GM18907 (cell line): Measurements from ENCODE around the gene MAP4K2.

ENCODE experiments used
- ATAC-seq: cut with Tn5 transposase; IDR thresholded peaks from one replicate; pipeline ENCODE4 v1.9.1; 2021; ENCODE audit warnings: mild to moderate bottlenecking, moderate library complexity; ENCODE audit not compliant: unreplicated experiment

The MAP4K2 gene

DNA sequence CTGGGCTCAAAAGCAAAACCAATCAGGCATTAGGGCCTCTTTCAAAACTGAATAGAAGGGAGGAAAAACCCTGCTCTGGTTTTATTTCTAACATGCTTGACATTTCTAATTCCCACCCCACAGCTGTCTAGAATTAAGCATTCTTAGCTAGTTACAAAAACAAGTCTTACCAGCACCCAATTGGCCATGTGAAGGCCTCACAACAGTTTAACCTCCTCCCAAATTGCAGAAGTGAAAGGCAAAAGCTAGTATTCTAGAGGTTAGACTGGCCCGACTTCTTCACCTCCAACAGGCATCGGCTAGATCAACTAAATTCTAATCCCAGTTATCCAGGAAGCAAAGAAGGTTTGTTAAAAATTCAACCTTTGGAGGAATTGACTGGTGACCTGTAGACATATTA, 31.2 kb downstream of the MAP4K2 start:
- ATAC-seq: no peak

GRCh38 chr11:64770120-64770519, 32.9 kb downstream of the MAP4K2 start:
- no peak for ATAC-seq

DNA sequence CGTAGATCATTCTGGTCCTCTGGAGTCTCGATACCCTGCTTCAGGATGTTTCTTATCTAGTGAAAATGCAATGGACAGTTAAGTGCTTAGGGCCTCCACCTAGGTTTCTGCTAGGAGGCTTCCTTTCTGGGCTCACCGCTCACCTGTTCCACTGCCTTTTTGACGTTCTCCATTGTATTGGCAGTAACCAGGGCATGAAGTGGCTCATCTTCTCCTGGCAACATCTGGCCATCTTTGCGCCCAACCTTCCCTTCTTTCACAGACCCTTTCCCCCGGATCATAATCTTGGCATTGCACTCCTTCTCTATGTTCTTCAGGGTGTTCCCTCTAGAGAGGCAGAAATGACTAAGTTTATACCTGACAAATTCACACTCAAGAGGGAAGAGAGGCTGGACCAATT, 33.7 kb downstream of the MAP4K2 start:
- no peak for ATAC-seq

DNA sequence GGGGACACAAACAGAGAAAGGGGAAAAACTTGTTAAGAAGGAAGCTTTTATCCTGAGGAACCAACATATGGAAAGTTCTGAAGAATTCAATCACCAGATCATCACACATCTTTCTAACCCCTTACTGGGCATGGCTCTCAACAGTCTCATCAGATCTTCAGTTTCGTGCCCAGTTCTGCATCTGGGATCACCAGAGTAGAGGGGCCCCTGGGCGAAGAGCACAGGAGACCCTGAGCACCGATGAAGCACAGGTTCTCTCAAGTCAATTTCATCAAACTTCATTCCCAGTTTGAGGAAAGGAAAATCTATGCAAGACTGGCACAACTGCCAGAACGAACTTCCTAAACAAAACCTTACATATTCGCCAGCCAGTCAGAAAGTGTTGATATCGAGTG, 34.7 kb downstream of the MAP4K2 start:
- ATAC-seq: no peak

DNA sequence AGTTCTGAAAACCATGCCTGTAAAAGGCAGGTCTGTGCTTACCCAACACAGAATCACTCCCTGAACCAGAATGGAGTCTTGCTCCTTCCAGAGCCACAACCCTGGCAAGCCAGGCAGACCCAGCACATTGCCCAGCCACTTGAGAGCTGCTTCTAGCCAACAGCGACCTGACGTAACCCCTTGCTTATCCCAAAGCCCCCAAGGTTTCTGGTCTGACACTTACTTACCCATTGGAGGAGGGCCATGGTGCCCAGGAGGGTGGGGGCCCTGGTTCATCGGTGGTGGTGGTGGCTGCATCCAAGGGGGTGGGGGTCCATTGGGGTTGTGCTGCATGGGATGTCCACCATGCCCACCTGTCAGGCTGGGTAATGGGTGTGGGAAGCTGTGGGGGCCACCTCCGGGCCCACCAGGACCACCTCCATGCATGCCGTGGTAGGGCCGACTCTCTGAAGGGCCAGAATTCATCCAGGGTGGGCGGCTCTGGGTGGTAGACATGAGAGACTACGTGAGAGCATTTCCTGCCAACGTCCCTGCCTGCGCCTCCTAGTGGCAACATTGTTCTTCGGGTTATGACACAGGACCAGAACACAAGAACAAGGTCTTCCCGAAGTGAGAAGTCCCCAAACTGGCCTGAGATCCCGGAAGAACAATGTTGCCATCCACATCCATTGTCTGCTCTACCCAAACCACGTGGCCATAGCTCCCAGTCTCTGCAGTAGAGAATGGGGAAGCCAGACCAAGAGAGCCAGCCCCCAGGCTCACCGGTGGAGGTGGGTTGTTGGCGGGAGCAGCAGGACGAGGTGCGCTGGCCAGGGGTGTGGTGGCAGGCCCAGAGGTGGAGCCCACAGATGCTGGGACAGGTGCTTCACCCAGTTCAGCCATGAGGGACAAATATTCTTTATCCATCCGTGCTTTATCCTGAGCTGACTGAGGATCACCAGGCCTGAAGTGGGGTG, 35.4 kb downstream of the MAP4K2 start:
- no peak for ATAC-seq

GRCh38 chr11:64766881-64767280, 36.1 kb downstream of the MAP4K2 start:
- ATAC-seq: no peak

- no peak for ATAC-seq
Observed at GRCh38 chr11:64765851-64766665, 37.0 kb downstream of the MAP4K2 start.

- no peak for ATAC-seq
Observed at GRCh38 chr11:64765291-64765850, 37.6 kb downstream of the MAP4K2 start.

DNA sequence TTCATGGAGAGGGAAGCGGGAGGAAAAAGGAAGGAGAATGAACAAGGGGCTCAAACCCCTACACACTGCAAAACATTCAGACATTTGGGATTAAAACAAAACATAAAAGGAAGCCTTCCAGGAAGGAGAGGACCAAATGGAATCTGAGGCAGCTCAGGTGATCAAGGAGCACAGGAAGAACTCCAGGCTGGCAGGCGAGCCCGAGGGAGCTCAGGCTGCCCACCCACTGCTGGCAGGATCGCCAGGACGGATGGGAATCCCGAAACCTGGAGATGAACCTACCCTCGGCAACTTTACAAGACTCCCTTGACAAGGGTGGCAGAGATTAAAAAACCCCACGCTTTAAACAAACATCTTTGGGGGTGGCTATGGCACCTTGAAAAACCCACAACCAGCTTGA, 38.3 kb downstream of the MAP4K2 start:
- no peak for ATAC-seq

GRCh38 chr11:64764040-64764611, 38.9 kb downstream of the MAP4K2 start:
- no peak for ATAC-seq

DNA sequence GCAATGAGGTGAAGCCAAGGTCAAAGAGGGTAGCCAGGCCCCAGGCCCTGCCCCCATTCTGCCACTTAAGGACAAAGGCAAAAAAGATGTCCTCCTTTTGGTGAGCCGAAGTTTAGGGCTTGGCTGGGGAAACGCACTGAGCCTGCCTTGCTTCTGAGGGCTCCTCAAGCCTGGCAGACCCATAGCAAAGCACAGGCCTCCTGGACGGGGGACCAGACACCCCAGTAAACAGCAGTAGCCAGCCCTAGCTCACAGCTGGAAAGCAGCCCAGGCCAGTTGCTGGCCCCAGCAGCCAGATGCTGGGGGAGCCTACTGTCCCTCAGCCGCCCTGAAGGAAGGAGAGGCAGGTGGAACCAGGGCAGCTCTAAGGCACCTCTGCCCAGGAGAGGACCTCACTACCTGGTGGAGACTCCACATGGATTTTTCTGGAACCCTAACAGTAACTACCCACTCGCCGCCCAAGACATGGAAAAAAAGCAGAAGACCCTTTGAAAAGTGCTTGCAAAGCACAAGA, 39.4 kb downstream of the MAP4K2 start:
- no peak for ATAC-seq

DNA sequence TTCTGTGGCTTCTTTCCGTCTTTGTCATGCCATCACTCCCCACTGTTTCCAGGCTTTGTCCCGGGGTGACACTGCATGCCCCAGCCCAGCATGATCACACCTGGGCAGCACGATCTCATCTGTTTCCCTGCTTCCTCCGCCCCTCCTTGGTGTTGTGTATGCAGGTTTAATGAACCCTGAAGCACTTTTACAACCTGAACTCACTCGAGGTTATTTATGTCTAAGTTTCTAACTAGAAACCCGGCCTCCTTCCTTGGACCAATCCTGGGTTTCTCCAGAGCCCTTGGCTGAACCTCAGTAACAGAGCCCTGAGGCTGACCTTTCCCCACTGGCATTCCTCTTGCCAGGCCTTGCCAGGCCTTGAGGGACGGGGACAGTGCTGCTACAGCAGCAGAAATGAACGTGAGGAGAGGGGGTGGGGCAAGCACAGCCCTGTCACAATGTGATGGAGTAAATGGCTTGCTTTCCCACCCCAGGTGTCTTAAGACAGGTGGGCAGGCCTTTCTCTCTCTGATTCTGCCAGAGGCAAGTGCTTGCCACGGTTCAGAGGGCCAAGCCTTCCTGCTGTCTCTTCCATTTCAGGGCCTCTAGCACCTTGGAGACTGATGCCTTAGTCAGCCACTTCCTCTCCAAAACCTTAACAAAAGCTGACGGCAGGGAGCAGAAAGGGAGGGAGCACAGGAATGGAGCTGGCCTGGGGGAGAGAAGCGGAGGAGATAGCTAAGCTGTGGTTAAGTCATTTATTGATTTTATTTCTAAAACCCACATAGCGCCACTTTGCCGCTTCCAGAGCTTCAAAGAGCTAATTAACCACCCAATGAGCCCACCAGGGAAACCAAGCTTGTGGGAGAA, 40.1 kb downstream of the MAP4K2 start:
- no peak for ATAC-seq

DNA sequence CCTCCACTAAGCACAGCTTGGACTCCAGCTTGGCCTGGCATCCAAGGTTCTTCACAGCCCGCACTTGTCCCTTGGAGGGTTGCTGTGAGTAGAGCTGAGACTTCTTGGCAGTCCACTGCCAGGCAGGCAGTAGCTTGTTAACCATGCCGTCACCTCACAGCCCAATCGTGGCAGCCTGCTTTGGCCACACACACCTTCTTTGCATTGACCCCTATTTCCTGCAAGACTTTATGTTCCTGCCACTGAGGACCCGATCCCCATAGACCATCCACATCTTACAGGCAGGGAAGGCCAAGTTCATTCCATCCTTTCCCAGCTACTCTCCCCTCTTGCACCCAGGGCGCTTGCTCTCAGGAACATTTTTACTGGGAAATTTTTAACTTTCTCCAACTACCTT, 40.7 kb downstream of the MAP4K2 start:
- no peak for ATAC-seq

DNA sequence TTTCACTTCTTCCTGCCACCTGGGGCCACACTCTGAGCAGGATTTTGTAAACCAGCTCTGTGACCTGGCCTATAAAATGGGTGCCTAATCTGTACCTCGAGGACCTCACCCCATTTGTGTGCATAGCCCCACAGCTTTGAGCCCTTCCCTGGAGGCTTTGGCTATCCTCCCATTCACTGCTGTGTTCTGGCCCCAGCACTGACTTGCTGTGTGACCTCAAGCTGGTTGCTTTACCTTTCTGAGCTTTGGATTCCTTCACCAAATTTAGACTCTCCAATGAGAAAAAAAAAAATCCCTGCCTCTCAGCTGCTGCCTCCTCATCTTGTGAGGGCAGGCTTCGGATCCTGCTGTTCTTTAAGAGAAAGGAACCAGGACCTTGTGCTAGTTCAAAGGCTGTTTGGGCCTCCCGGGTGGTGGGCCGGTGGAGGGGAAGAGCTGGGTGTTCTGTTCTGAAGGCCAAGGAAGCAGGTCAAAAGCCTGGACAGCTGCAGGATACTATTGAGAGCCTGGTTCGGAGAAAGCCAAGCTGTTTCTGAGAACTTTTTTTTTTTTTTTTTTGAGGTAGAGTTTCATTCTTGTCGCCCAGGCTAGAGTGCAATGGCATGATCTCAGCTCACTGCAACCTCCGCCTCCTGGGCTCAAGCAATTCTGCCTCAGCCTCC, 42.1 kb downstream of the MAP4K2 start:
- ATAC-seq: no peak

- ATAC-seq: no peak
Observed at GRCh38 chr11:64759722-64760719, 43.0 kb downstream of the MAP4K2 start, which contains the start of gene PYGM. Gene PYGM (minus strand): TSS chr11:64759974. CDS start chr11:64759898, 76 bp downstream.

GRCh38 chr11:64759131-64759721, 43.8 kb downstream of the MAP4K2 start:
- no peak for ATAC-seq

DNA sequence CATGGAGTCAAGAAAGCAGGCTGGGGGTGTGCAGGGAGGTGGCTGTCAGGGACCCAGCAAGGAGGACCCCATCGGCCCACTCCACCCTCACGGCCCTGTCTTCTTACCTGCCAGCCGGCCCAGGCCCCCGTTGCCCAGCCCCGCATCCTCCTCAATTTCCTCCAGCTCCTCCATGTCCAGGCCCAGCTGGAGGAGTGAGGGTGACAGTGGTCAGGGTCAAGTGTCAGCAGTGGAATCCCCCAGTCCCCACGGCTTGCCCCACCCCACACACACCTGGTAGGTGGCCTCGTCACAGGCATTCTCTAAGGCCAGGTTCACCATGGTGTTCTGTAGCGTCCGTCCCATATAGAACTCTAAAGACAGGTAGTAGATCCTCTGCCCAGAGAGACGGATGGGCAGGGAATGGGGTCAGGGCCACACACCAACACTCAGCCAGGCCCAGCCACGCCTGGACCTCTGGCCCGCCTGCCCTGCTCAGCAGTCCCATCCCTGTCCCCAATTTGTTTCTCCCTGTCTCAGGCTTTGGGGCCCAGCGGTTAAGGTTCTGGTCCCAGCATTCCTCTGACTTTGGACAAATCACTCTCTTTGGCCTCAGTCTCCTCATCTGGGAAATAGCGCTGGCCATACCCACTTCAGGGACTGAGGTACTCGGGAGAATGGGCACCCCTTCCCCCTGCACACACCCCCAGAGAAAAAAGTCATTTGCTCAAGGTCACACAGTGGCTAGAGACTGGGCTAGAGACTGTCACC, 44.5 kb downstream of the MAP4K2 start:
- no peak for ATAC-seq
